BE2C (cell line): Measurements from ENCODE around the gene KCNG2.

Source experiments
- DNase-seq: peaks from one replicate; pipeline ENCODE4 v3.0.0-alpha.2; 2020
- H3K27me3 ChIP-seq: fragments of 250-450 bp; sonication (Bioruptor Pico); 2 replicates; pipeline ENCODE4 v1.5.1; 2020; ENCODE audit warnings: mild to moderate bottlenecking
- H3K36me3 ChIP-seq: fragments of 250-450 bp; sonication (Bioruptor Pico); 2 replicates; pipeline ENCODE4 v1.5.1; 2020; ENCODE audit warnings: mild to moderate bottlenecking
- H3K4me1 ChIP-seq: fragments of 250-450 bp; sonication (Bioruptor Pico); 2 replicates; pipeline ENCODE4 v1.5.1; 2020
- H3K4me3 ChIP-seq: 2 replicates; pipeline ENCODE4 v1.5.1; 2011; ENCODE audit warnings: low read depth, low read length
- H3K9me3 ChIP-seq: fragments of 250-450 bp; sonication (Bioruptor Pico); 2 replicates; pipeline ENCODE4 v1.5.1; 2020
- CTCF ChIP-seq: IDR thresholded peaks from 2 replicates; pipeline ENCODE4 v1.5.1; 2012; ENCODE audit warnings: mild to moderate bottlenecking, low read depth, low read length

The KCNG2 gene

GRCh38 chr18:79795446-79795845, 2.3 kb upstream of the KCNG2 start:
- H3K36me3 ChIP-seq, result no peaks in the 10 kb centered on the region
- no peaks in the 10 kb centered on the region for H3K9me3 ChIP-seq
- H3K4me3 ChIP-seq, result no peak overlapping the region
- no peak for DNase-seq
- H3K27me3 ChIP-seq, result peaks cover 38% of the 10 kb centered on the region
- no peak for TF ChIP-seq CTCF
- no peaks in the 10 kb centered on the region for H3K4me1 ChIP-seq

GRCh38 chr18:79796016-79796415, 1.7 kb upstream of the KCNG2 start:
- Histone ChIP-seq H3K27me3 (peaks cover 38% of the 10 kb centered on the region), H3K9me3 (no peaks in the 10 kb centered on the region), H3K4me3 (no peak overlapping the region), H3K36me3 (no peaks in the 10 kb centered on the region), H3K4me1 (no peaks in the 10 kb centered on the region)
- TF ChIP-seq CTCF, result no peak
- no peak for DNase-seq

GRCh38 chr18:79796531-79797405, 970 bp upstream of the KCNG2 start:
- Histone ChIP-seq H3K4me3 (no peak overlapping the region), H3K36me3 (no peaks in the 10 kb centered on the region), H3K27me3 (peaks cover 36% of the 10 kb centered on the region), H3K4me1 (no peaks in the 10 kb centered on the region), H3K9me3 (no peaks in the 10 kb centered on the region)
- no peak for DNase-seq
- no peak for TF ChIP-seq CTCF

- peaks cover 34% of the 10 kb centered on the region for H3K27me3 ChIP-seq
- DNase-seq, result no peak
- H3K36me3 ChIP-seq, result no peaks in the 10 kb centered on the region
- no peak overlapping the region for H3K4me3 ChIP-seq
- no peak for TF ChIP-seq CTCF
- H3K4me1 ChIP-seq, result no peaks in the 10 kb centered on the region
- no peaks in the 10 kb centered on the region for H3K9me3 ChIP-seq
Measured at GRCh38 chr18:79798346-79798998, 734 bp downstream of the KCNG2 start.

GRCh38 chr18:79798999-79799370, 1.2 kb downstream of the KCNG2 start:
- H3K27me3 ChIP-seq, result peaks cover 34% of the 10 kb centered on the region
- TF ChIP-seq CTCF, result no peak
- H3K4me1 ChIP-seq, result no peaks in the 10 kb centered on the region
- no peak overlapping the region for H3K4me3 ChIP-seq
- no peaks in the 10 kb centered on the region for H3K36me3 ChIP-seq
- DNase-seq, result no peak
- H3K9me3 ChIP-seq, result no peaks in the 10 kb centered on the region
